A673 (cell line): ENCODE data around the gene NRXN3.

Experiments used
- EZH2 ChIP-seq: fragments of 200-600 bp; sonication (generic); IDR thresholded peaks from 2 replicates; pipeline ENCODE4 v1.6.1; 2017; ENCODE audit warnings: borderline replicate concordance, low read depth, mild to moderate bottlenecking, mixed read lengths, antibody characterized with exemption, low read length; ENCODE audit not compliant: poor library complexity, severe bottlenecking
- TF ChIP-seq, protein P1 (sequence below): fragments of 300-800, 200-600 bp; sonication (generic); conservative IDR thresholded peaks from 2 replicates; pipeline ENCODE4 v1.5.1; 2017; ENCODE audit warnings: low read depth, mild to moderate bottlenecking, antibody characterized with exemption, low read length, moderate library complexity, mixed read lengths

- TF ChIP-seq, protein P1, sequence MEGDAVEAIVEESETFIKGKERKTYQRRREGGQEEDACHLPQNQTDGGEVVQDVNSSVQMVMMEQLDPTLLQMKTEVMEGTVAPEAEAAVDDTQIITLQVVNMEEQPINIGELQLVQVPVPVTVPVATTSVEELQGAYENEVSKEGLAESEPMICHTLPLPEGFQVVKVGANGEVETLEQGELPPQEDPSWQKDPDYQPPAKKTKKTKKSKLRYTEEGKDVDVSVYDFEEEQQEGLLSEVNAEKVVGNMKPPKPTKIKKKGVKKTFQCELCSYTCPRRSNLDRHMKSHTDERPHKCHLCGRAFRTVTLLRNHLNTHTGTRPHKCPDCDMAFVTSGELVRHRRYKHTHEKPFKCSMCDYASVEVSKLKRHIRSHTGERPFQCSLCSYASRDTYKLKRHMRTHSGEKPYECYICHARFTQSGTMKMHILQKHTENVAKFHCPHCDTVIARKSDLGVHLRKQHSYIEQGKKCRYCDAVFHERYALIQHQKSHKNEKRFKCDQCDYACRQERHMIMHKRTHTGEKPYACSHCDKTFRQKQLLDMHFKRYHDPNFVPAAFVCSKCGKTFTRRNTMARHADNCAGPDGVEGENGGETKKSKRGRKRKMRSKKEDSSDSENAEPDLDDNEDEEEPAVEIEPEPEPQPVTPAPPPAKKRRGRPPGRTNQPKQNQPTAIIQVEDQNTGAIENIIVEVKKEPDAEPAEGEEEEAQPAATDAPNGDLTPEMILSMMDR = no peak
- no peak for TF ChIP-seq EZH2
Measured at GRCh38 chr14:78172428-78172827, 2.3 kb downstream of the NRXN3 start.
